HFFc6 (cell line): ENCODE data around the gene ACD. TPM values are rescaled to one million over a fixed set of nuclear protein-coding genes. Genes with fewer than 3 reads are reported as not detected.

Experiments used
- DNase-seq: peaks from one replicate; pipeline ENCODE4 v3.0.0-alpha.2; 2018
- H3K27ac Mint-ChIP-seq: 2 replicates; pipeline ENCODE4 v1.8.0; 2020; ENCODE audit warnings: mild to moderate bottlenecking, mixed read lengths
- H3K27me3 Mint-ChIP-seq: 2 replicates; pipeline ENCODE4 v1.8.0; 2021; ENCODE audit warnings: mild to moderate bottlenecking, moderate library complexity, mixed read lengths; ENCODE audit not compliant: insufficient read depth
- H3K36me3 Mint-ChIP-seq: 2 replicates; pipeline ENCODE4 v1.8.0; 2021; ENCODE audit warnings: low read depth, mixed read lengths
- H3K4me1 Mint-ChIP-seq: 2 replicates; pipeline ENCODE4 v1.8.0; 2020; ENCODE audit warnings: low read depth, mixed read lengths
- H3K4me3 Mint-ChIP-seq: 2 replicates; pipeline ENCODE4 v1.8.0; 2020; ENCODE audit warnings: mild to moderate bottlenecking, moderate library complexity, mixed read lengths
- H3K9me3 Mint-ChIP-seq: 2 replicates; pipeline ENCODE4 v1.8.0; 2020; ENCODE audit warnings: mild to moderate bottlenecking, mixed read lengths
- total RNA-seq, 6 experiments: library from RNA; stranded (reverse); fragmentation: NEBNext Ultra II Directional; extraction: Animal tissue kit (Norgen Biotek cat#: 25700); gene quantifications; 2 replicates in 1 of 6; 3 replicates in 5 of 6; pipeline ENCODE4 v1.2.3, GENCODE V29; 2021
- TF ChIP-seq, protein P1 (sequence below): fragments of 200-600 bp; sonication (generic); IDR thresholded peaks from 2 replicates; pipeline ENCODE4 v1.5.0; 2021; ENCODE audit warnings: antibody characterized with exemption, mild to moderate bottlenecking

ACD gene
- total RNA-seq, 6 experiments from 2014 or later: 18.0 to 25.8 (median 23.9) TPM

GRCh38 chr16:67641779-67642708 is 18.0 kb downstream of the ACD start:
- peak; percentile 7 for DNase-seq
- H3K9me3 Mint-ChIP-seq: no peaks in the 10 kb centered on the region

GRCh38 chr16:67637625-67638024 is 22.4 kb downstream of the ACD start:
- Mint-ChIP-seq H3K36me3 (peaks cover 19% of the 10 kb centered on the region), H3K27ac (no peak overlapping the region), H3K9me3 (no peaks in the 10 kb centered on the region), H3K4me1 (peaks cover 5% of the 10 kb centered on the region; the same call in 1 of the 2 replicates), H3K27me3 (no peaks in the 10 kb centered on the region; the same call in 1 of the 2 replicates), H3K4me3 (no peak overlapping the region)
- DNase-seq: no peak
- TF ChIP-seq, protein P1, sequence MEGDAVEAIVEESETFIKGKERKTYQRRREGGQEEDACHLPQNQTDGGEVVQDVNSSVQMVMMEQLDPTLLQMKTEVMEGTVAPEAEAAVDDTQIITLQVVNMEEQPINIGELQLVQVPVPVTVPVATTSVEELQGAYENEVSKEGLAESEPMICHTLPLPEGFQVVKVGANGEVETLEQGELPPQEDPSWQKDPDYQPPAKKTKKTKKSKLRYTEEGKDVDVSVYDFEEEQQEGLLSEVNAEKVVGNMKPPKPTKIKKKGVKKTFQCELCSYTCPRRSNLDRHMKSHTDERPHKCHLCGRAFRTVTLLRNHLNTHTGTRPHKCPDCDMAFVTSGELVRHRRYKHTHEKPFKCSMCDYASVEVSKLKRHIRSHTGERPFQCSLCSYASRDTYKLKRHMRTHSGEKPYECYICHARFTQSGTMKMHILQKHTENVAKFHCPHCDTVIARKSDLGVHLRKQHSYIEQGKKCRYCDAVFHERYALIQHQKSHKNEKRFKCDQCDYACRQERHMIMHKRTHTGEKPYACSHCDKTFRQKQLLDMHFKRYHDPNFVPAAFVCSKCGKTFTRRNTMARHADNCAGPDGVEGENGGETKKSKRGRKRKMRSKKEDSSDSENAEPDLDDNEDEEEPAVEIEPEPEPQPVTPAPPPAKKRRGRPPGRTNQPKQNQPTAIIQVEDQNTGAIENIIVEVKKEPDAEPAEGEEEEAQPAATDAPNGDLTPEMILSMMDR: no peak

More at GRCh38 chr16:67641779-67642708, 18.0 kb downstream of the ACD start:
- peaks cover 13% of the 10 kb centered on the region for H3K36me3 Mint-ChIP-seq
- no peak overlapping the region for H3K4me3 Mint-ChIP-seq
- peaks cover 5% of the 10 kb centered on the region; the same call in 1 of the 2 replicates for H3K4me1 Mint-ChIP-seq
- no peak overlapping the region for H3K27ac Mint-ChIP-seq
- peaks cover 17% of the 10 kb centered on the region for H3K27me3 Mint-ChIP-seq
- TF ChIP-seq, protein P1: no peak

DNA sequence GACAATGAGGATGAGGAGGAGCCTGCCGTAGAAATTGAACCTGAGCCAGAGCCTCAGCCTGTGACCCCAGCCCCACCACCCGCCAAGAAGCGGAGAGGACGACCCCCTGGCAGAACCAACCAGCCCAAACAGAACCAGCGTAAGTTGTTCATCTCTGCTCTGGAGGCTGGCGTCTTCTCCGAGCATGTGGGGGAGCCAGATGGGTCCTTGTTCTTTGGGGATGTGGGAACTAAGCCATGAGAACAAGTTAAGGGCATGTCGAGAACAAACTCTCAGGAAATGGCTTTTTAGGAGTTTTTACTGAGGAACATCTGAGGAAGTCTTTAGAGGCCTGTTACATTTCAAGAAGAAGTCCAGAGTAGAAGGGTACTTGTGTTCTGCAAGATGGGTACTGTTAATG is 23.3 kb downstream of the ACD start:
- no peak overlapping the region for H3K4me3 Mint-ChIP-seq
- DNase-seq: no peak
- H3K27me3 Mint-ChIP-seq: no peaks in the 10 kb centered on the region; the same call in 1 of the 2 replicates
- H3K27ac Mint-ChIP-seq: no peak overlapping the region
- H3K4me1 Mint-ChIP-seq: no peaks in the 10 kb centered on the region
- TF ChIP-seq, protein P1: no peak
- H3K9me3 Mint-ChIP-seq: no peaks in the 10 kb centered on the region
- peaks cover 19% of the 10 kb centered on the region for H3K36me3 Mint-ChIP-seq

GRCh38 chr16:67632415-67633172 is 27.5 kb downstream of the ACD start:
- no peaks in the 10 kb centered on the region; the same call in 1 of the 2 replicates for H3K27me3 Mint-ChIP-seq
- no peak for DNase-seq
- H3K9me3 Mint-ChIP-seq: no peaks in the 10 kb centered on the region
- peaks cover 13% of the 10 kb centered on the region for H3K36me3 Mint-ChIP-seq
- H3K4me1 Mint-ChIP-seq: no peaks in the 10 kb centered on the region
- H3K4me3 Mint-ChIP-seq: no peak overlapping the region
- H3K27ac Mint-ChIP-seq: no peak overlapping the region
- TF ChIP-seq, protein P1: no peak

- H3K4me1 Mint-ChIP-seq: no peaks in the 10 kb centered on the region
- no peak overlapping the region for H3K4me3 Mint-ChIP-seq
- TF ChIP-seq, protein P1: no peak
- H3K36me3 Mint-ChIP-seq: peaks cover 16% of the 10 kb centered on the region
- H3K27ac Mint-ChIP-seq: no peak overlapping the region
- DNase-seq: no peak
- H3K9me3 Mint-ChIP-seq: no peaks in the 10 kb centered on the region
- H3K27me3 Mint-ChIP-seq: no peaks in the 10 kb centered on the region
These were observed 31.8 kb downstream of the ACD start for GRCh38 chr16:67628216-67628615.
